Calu3 (cell line): ENCODE results near the gene ST7L. TPM values are rescaled to one million over a fixed set of nuclear protein-coding genes. Genes with fewer than 3 reads are reported as not detected.

Experiments used
- BruUV-seq: library from RNA; stranded (reverse); fragments of 400-500 nt; replicated peaks from 2 replicates; lab custom pipeline; 2021; lab: Mats Ljungman, UMichigan
- CTCF ChIA-PET: fragments of 300-600 bp; sonication (Branson Sonifier 250); formaldehyde crosslinking; loops from one replicate; lab custom pipeline; 2022; ENCODE audit warnings: antibody characterized with exemption; lab: Charles Lee
- DNase-seq: peaks from one replicate; pipeline ENCODE4 v3.0.0; 2022
- H3K27ac Mint-ChIP-seq: one replicate; pipeline ENCODE4 v1.8.0; 2022; ENCODE audit warnings: mixed read lengths; ENCODE audit not compliant: unreplicated experiment
- H3K27me3 Mint-ChIP-seq: one replicate; pipeline ENCODE4 v1.8.0; 2022; ENCODE audit warnings: mixed read lengths; ENCODE audit not compliant: unreplicated experiment
- H3K36me3 Mint-ChIP-seq: one replicate; pipeline ENCODE4 v1.8.0; 2022; ENCODE audit warnings: mild to moderate bottlenecking, moderate library complexity, mixed read lengths; ENCODE audit not compliant: insufficient read depth, unreplicated experiment
- H3K4me1 Mint-ChIP-seq: one replicate; pipeline ENCODE4 v1.8.0; 2022; ENCODE audit warnings: mild to moderate bottlenecking, low read depth, mixed read lengths; ENCODE audit not compliant: unreplicated experiment
- H3K4me3 Mint-ChIP-seq: one replicate; pipeline ENCODE4 v1.8.0; 2022; ENCODE audit warnings: mild to moderate bottlenecking, low read depth, moderate library complexity, mixed read lengths; ENCODE audit not compliant: unreplicated experiment
- H3K9me3 Mint-ChIP-seq: one replicate; pipeline ENCODE4 v1.8.0; 2022; ENCODE audit warnings: low read depth, mixed read lengths; ENCODE audit not compliant: unreplicated experiment
- intact Hi-C: fragments of 100-400 bp; cut with micrococcal nuclease; formaldehyde crosslinking; loops from one replicate; pipeline ENCODE4 v1.10.0; 2022; ENCODE audit not compliant: unreplicated experiment
- total RNA-seq: library from RNA; stranded (reverse); gene quantifications from 2 replicates; pipeline ENCODE4 v1.2.3, GENCODE V29; 2022
- TF ChIP-seq, protein P1 (sequence below): fragments of 200-600 bp; IDR thresholded peaks from one replicate; pipeline ENCODE4 v1.8.0; 2022; ENCODE audit warnings: antibody characterized with exemption; ENCODE audit not compliant: unreplicated experiment

ST7L gene
- total RNA-seq, 1 experiment from 2014 or later, result 15.9 TPM

GRCh38 chr1:112477550-112477949 is 141.4 kb downstream of the ST7L start:
- no peak overlapping the region for H3K4me3 Mint-ChIP-seq
- H3K36me3 Mint-ChIP-seq, result no peaks in the 10 kb centered on the region
- CTCF ChIA-PET, result no interaction called here
- TF ChIP-seq, protein P1, sequence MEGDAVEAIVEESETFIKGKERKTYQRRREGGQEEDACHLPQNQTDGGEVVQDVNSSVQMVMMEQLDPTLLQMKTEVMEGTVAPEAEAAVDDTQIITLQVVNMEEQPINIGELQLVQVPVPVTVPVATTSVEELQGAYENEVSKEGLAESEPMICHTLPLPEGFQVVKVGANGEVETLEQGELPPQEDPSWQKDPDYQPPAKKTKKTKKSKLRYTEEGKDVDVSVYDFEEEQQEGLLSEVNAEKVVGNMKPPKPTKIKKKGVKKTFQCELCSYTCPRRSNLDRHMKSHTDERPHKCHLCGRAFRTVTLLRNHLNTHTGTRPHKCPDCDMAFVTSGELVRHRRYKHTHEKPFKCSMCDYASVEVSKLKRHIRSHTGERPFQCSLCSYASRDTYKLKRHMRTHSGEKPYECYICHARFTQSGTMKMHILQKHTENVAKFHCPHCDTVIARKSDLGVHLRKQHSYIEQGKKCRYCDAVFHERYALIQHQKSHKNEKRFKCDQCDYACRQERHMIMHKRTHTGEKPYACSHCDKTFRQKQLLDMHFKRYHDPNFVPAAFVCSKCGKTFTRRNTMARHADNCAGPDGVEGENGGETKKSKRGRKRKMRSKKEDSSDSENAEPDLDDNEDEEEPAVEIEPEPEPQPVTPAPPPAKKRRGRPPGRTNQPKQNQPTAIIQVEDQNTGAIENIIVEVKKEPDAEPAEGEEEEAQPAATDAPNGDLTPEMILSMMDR, result no peak
- H3K27ac Mint-ChIP-seq, result no peak overlapping the region
- DNase-seq, result no peak
- peaks cover 10% of the 10 kb centered on the region for H3K9me3 Mint-ChIP-seq
- H3K4me1 Mint-ChIP-seq, result no peaks in the 10 kb centered on the region
- intact Hi-C loops, result no loop called here
- BruUV-seq, result no TSS peak
- no peaks in the 10 kb centered on the region for H3K27me3 Mint-ChIP-seq

Other genes starting within 250 kb of the ST7L start
- 46.1 and 48.9 TPM in 2 replicates for gene CTTNBP2NL, start 222.9 kb downstream of the ST7L start, total RNA-seq
- 5.8 and 6.7 TPM in 2 replicates for gene WNT2B, start 110.2 kb downstream of the ST7L start, total RNA-seq
- gene CAPZA1, start 691 bp upstream of the ST7L start, total RNA-seq, result 103 and 117 TPM in 2 replicates
- gene MOV10, start 55.5 kb upstream of the ST7L start, total RNA-seq, result 71.4 and 80.0 TPM in 2 replicates
- gene RHOC, start 88.0 kb upstream of the ST7L start, total RNA-seq, result 176 and 197 TPM in 2 replicates
- gene PPM1J, start 96.2 kb upstream of the ST7L start, total RNA-seq, result 1.3 and 2.2 TPM in 2 replicates